Fibroblast of lung (primary cell): ENCODE data around the gene BGN. TPM values are rescaled to one million over a fixed set of nuclear protein-coding genes. Genes with fewer than 3 reads are reported as not detected.

ENCODE experiments used
- DNase-seq, 2 donors: peaks; one replicate each; pipeline versions ENCODE4 v3.0.0 to v3.0.0-alpha.2; 2010; ENCODE audit warnings: low read depth in 2 of 2
- H2AFZ ChIP-seq: 2 replicates; pipeline ENCODE4 v1.5.1; 2012; ENCODE audit warnings: low read length, control low read depth, inconsistent platforms
- H3K27ac ChIP-seq: 2 replicates; pipeline ENCODE4 v1.5.1; 2011; ENCODE audit warnings: low read length, control low read depth; ENCODE audit not compliant: insufficient read depth
- H3K27me3 ChIP-seq: 2 replicates; pipeline ENCODE4 v1.5.1; 2011; ENCODE audit warnings: mild to moderate bottlenecking, low read length; ENCODE audit not compliant: control insufficient read depth, insufficient read depth
- H3K36me3 ChIP-seq: 2 replicates; pipeline ENCODE4 v1.5.1; 2011; ENCODE audit warnings: low read length; ENCODE audit not compliant: control insufficient read depth, insufficient read depth
- H3K4me1 ChIP-seq: 2 replicates; pipeline ENCODE4 v1.5.1; 2011; ENCODE audit warnings: low read length; ENCODE audit not compliant: control insufficient read depth, insufficient read depth; ENCODE audit errors: extremely low read depth
- H3K4me2 ChIP-seq: 2 replicates; pipeline ENCODE4 v1.5.1; 2011; ENCODE audit warnings: low read length, control low read depth; ENCODE audit not compliant: insufficient read depth; ENCODE audit errors: extremely low read depth
- H3K4me3 ChIP-seq, 4 experiments: fragments of 200-600 bp in 1 of 4; sonication (generic) in 1 of 4; replicated peaks in 1 of 4; 2 replicates each; pipeline ENCODE4 v1.5.1; 2011 to 2016; ENCODE audit warnings: low read length in 4 of 4, low read depth in 3 of 4, mild to moderate bottlenecking in 3 of 4, control low read depth in 2 of 4, inconsistent platforms in 1 of 4, mixed read lengths in 1 of 4; ENCODE audit not compliant: insufficient read depth in 1 of 4; ENCODE audit errors: control extremely low read depth in 1 of 4
- H3K79me2 ChIP-seq: 2 replicates; pipeline ENCODE4 v1.5.1; 2012; ENCODE audit warnings: mild to moderate bottlenecking, low read length, inconsistent platforms; ENCODE audit not compliant: control insufficient read depth, insufficient read depth
- H3K9ac ChIP-seq: 2 replicates; pipeline ENCODE4 v1.5.1; 2011; ENCODE audit warnings: mild to moderate bottlenecking, low read length, control low read depth; ENCODE audit not compliant: insufficient read depth
- H3K9me3 ChIP-seq: 2 replicates; pipeline ENCODE4 v1.5.1; 2012; ENCODE audit warnings: low read depth, low read length; ENCODE audit not compliant: control insufficient read depth, insufficient read depth
- H4K20me1 ChIP-seq: 2 replicates; pipeline ENCODE4 v1.5.1; 2011; ENCODE audit warnings: low read length; ENCODE audit not compliant: control insufficient read depth, insufficient read depth; ENCODE audit errors: extremely low read depth
- CTCF ChIP-seq, 2 donors: IDR thresholded peaks in 1 of 2; conservative IDR thresholded peaks in 1 of 2; 1 replicate in 1 of 2; 2 replicates in 1 of 2; pipeline ENCODE4 v1.5.1; 2011 to 2012; ENCODE audit warnings: low read length in 2 of 2, control low read depth in 1 of 2, inconsistent platforms in 1 of 2, low read depth in 1 of 2, mild to moderate bottlenecking in 1 of 2
- EZH2 ChIP-seq: IDR thresholded peaks from 2 replicates; pipeline ENCODE4 v1.5.1; 2012; ENCODE audit warnings: low read length, control low read depth, mild to moderate bottlenecking; ENCODE audit errors: missing control alignments
- polyA plus RNA-seq, 2 donors: library from polyadenylated mRNA; depleted of rRNA in 1 of 2; stranded (reverse) in 1 of 2; unstranded in 1 of 2; fragments of >200 nt; gene quantifications; 2 replicates each; pipeline ENCODE4 v1.2.1, GENCODE V29; 2011 to 2012; ENCODE audit warnings: missing spikeins in 1 of 2
- total RNA-seq: library from RNA; depleted of rRNA; stranded (reverse); fragments of >200 nt; gene quantifications from 2 replicates; pipeline ENCODE4 v1.2.1, GENCODE V29; 2014

BGN gene
- total and polyA plus RNA-seq, 2 donors (not counting 1 experiment from before 2014, with no cell fraction given) = 10.1 to 61.7 TPM

- Histone ChIP-seq H3K4me1 (no peaks in the 10 kb centered on the region), H2AFZ (no peak overlapping the region), H4K20me1 (no peaks in the 10 kb centered on the region), H3K4me2 (no peak overlapping the region), H3K79me2 (no peaks in the 10 kb centered on the region), H3K27me3 (no peaks in the 10 kb centered on the region), H3K9ac (no peak overlapping the region), H3K27ac (no peak overlapping the region), H3K4me3 (no peak overlapping the region), H3K9me3 (no peaks in the 10 kb centered on the region), H3K36me3 (no peaks in the 10 kb centered on the region)
- no peak for DNase-seq
- TF ChIP-seq CTCF (conservative IDR thresholded peaks at IDR 0.05 in 1 of 2, IDR thresholded peaks at IDR 0.05 in 1 of 2; ENCODE audit: low read depth in 1 of 2, low read length in 2 of 2) = no peak
- TF ChIP-seq EZH2 = no peak
Measured at GRCh38 chrX:153538424-153538823, 43.6 kb downstream of the BGN start.

- Histone ChIP-seq H3K79me2 (no peaks in the 10 kb centered on the region), H3K36me3 (no peaks in the 10 kb centered on the region), H3K4me2 (no peak overlapping the region), H3K27me3 (no peaks in the 10 kb centered on the region), H2AFZ (no peak overlapping the region), H3K4me1 (no peaks in the 10 kb centered on the region), H3K4me3 (no peak overlapping the region), H3K27ac (no peak overlapping the region), H3K9ac (no peak overlapping the region), H4K20me1 (no peaks in the 10 kb centered on the region), H3K9me3 (no peaks in the 10 kb centered on the region)
- DNase-seq = peak; percentile 36 to 44
- TF ChIP-seq EZH2 (no peak), CTCF (conservative IDR thresholded peaks at IDR 0.05 in 1 of 2, IDR thresholded peaks at IDR 0.05 in 1 of 2; ENCODE audit: low read depth in 1 of 2, low read length in 2 of 2) (peak; percentile 74 to 81)
Measured at GRCh38 chrX:153539171-153539978, 44.6 kb downstream of the BGN start.

GRCh38 chrX:153539979-153540358 is 45.2 kb downstream of the BGN start:
- no peaks in the 10 kb centered on the region for H3K27me3 ChIP-seq
- no peak overlapping the region for H3K27ac ChIP-seq
- no peak overlapping the region for H3K4me3 ChIP-seq
- H3K9ac ChIP-seq = no peak overlapping the region
- TF ChIP-seq CTCF (conservative IDR thresholded peaks at IDR 0.05 in 1 of 2, IDR thresholded peaks at IDR 0.05 in 1 of 2; ENCODE audit: low read depth in 1 of 2, low read length in 2 of 2) (no peak), EZH2 (no peak)
- H3K4me1 ChIP-seq = no peaks in the 10 kb centered on the region
- DNase-seq = no peak
- no peaks in the 10 kb centered on the region for H4K20me1 ChIP-seq
- H3K79me2 ChIP-seq = no peaks in the 10 kb centered on the region
- no peaks in the 10 kb centered on the region for H3K36me3 ChIP-seq
- no peak overlapping the region for H3K4me2 ChIP-seq
- H2AFZ ChIP-seq = no peak overlapping the region
- H3K9me3 ChIP-seq = no peaks in the 10 kb centered on the region
